Posterior cingulate gyrus (tissue), 11 donors: ENCODE results near the gene RUFY3.
"Not testable (repeated sequence)": the region's sequence is repeated elsewhere in the genome, so short reads cannot be mapped to it uniquely, and the experiment has no call there.

Experiments
- DNase-seq, 10 donors: peaks; one replicate each; pipeline versions ENCODE4 v3.0.0 to v3.0.0-alpha.2; 2020 to 2021; ENCODE audit warnings: mixed read lengths in 3 of 10
- intact Hi-C: fragments of 100-400 bp; cut with DNase I; formaldehyde crosslinking; loops from one replicate; pipeline ENCODE4 v1.15.1; 2023

The RUFY3 gene

GRCh38 chr4:70761276-70761816, 39.6 kb downstream of the RUFY3 start:
- intact Hi-C loops: no loop called here
- no peak for DNase-seq

DNA sequence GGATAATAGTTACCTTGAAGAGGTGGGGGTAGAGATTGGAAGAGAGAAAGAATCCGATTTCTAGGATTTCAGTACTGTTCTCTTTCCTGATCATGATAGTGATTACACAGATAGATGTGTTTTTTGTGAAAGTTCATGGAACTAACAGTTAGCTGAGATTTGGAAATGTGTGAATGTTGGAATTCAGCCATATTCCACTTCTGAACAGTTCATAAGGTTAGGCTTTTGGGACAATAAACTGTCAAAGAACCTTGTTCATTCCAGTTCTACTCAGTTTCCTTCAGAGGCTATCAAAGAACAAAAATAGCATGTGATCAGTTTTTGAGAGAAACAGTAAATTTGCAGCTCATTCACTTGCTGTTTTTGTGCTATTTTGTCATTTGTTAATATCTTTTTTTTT, 43.6 kb downstream of the RUFY3 start:
- intact Hi-C loops: no loop called here
- DNase-seq: no peak

GRCh38 chr4:70768301-70768948, 46.7 kb downstream of the RUFY3 start:
- DNase-seq: no peak
- intact Hi-C loops: no loop called here

GRCh38 chr4:70769396-70769795, 47.6 kb downstream of the RUFY3 start:
- intact Hi-C loops, DNase-seq: not testable (repeated sequence)

DNA sequence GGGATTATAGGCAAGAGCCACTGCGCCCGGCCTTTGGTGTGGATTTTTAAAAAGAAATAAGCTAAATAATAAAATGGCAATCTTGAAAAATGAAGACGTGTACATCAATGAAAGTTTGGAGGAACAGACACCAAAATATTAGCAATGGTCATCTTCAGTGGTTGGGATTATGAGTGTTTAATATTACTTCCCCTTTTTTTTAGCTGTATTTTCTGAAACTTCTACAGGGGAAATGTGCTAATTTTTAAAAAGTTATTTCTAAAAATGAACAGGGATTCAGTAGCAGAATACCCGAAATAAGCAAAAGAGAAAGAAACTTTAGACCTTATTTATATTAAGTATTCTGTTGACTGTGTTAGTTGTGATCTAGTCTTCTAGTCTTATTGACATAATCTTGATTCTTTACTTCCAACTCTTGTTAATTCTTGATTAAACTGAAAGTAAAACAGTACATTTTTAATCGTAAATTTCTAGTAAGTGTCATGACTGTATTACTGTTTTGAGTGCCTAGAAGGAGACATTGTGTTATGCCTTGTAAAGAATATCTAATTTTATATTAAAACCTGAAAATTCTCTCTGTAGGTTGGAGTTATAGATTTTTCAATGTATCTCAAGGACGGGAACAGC, 51.3 kb downstream of the RUFY3 start:
- intact Hi-C loops: no loop called here
- DNase-seq: no peak

DNA sequence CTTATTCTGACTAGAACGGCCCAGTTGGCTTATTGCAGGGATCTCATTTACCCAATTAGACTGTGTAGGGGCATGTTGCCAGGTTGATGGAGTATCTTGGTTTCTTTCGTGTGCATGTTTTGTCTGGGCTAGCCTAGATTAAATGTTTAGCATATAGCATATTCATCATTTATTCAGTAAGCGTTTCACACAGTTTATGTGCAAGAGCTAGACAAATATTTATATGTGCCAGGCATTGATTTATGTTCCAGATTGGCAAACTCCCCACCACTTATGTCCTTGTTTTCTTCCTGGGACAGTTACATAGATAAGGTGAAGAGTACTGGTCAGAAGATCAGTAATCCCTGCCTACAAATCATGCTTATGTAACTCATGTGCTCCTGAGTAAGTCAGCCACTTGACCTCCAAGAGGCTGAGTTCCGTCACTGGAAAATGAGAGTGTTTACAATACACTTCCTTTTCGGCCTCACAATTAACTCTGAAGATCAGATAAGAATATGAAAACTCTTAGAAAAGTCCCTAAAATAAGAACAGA, 57.2 kb downstream of the RUFY3 start:
- no peak for DNase-seq
- intact Hi-C loops: no loop called here

DNA sequence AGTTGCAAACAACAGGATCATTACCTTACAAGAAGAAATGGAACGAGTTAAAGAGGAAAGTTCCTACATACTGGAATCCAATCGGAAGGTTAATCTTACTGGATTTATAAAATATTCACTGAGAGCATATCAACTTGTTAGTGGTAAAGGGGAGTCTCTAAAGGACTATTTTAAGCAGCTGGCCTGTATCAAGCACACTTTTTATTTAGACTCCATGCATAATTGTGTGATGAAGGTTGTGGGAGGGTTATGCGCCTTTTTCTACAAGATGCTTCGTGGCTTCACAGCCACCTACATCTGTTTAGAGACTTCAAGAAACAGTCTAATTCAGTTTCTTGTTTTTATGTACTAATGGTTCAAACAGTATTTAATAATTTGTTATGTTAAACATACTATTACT, 61.3 kb downstream of the RUFY3 start:
- intact Hi-C loops: no loop called here

GRCh38 chr4:70787496-70787895, 65.7 kb downstream of the RUFY3 start:
- no peak for DNase-seq
- intact Hi-C loops: no loop called here

More for the DNA sequence above, 61.3 kb downstream of the RUFY3 start:
- no peak for DNase-seq

GRCh38 chr4:70788733-70789132, 67.0 kb downstream of the RUFY3 start:
- no peak for DNase-seq
- intact Hi-C loops: no loop called here

- intact Hi-C loops: no loop called here
- DNase-seq: no peak
These were observed 71.9 kb downstream of the RUFY3 start for GRCh38 chr4:70793626-70794025.

DNA sequence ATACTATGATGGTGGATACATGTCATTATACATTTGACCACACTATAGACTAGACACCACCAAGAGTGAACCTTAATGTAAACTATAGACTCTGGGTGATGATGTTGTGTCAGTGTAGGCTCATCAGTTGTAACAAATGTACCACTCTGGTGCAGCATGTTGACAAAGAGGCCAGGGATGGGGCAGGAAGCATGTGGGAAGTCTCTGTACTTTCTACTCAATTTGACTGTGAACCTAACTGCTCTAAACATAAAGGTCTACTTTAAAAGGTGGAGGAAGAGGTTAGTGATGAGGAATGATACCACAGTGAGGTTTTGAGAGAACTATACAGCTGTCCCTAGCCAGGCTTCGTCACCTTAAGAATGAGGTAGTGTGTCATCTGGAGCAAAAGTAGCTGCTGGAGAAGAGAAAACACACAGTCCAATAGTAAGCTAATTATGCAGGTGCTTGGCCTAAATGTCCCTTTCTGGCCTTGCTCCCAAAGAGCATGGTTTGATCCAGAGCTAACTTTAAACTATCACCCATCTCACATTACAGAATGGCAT, 79.6 kb downstream of the RUFY3 start:
- DNase-seq: no peak
- intact Hi-C loops: no loop called here

DNA sequence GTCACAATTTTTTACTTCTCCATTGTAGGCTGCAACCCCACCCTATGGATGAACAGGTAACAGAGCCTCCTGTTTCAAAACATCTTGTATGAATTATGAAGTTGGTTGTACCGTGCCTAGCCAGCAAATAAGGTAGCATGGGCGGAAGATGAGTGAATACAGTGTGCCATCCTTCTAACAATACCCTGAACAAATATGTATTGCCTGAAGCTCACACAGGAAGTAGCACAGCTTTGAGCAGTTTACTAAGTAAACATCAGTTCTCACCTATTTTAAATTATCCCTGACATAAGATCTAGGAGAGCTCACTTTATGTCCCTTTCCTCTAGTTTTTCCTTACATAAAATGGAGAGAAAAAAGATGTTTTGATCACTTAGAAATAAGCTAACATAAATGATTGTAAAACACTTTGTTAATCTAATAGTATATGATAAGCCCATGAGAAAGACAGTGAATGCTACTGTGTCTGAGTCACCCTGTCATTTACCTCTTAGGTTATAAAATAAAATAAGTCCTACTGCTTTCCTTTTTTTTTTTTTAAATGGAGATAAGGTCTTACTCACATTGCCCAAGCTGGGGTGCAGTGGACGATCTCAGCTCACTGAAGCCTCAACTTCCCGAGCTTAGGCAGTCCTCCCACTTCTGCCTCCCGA, 81.3 kb downstream of the RUFY3 start:
- intact Hi-C loops: no loop called here
- no peak for DNase-seq

- intact Hi-C loops: no loop called here
- no peak for DNase-seq
These were observed 86.4 kb downstream of the RUFY3 start for GRCh38 chr4:70808151-70808550.

DNA sequence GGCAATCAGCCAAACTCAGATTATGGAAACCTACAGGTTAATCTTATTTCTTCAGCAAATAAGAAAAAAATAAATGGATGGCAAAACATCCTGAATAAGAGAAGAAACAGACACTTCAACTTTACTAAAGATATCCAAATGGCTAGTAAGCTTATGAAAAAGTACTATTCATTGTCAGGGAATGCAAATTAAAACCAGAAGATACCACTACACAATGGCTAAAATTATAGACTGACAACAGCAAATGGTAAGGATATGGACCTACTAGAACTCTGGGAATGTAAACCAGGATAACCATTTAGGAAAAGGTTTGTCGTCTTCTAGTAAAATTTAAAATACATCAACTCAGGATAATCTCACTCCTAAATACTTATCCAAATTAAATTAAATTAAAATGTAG, 93.6 kb downstream of the RUFY3 start:
- intact Hi-C loops: no loop called here
- DNase-seq: no peak

- intact Hi-C loops: no loop called here
- DNase-seq: no peak
These were observed 95.1 kb downstream of the RUFY3 start for GRCh38 chr4:70816894-70817293.

DNA sequence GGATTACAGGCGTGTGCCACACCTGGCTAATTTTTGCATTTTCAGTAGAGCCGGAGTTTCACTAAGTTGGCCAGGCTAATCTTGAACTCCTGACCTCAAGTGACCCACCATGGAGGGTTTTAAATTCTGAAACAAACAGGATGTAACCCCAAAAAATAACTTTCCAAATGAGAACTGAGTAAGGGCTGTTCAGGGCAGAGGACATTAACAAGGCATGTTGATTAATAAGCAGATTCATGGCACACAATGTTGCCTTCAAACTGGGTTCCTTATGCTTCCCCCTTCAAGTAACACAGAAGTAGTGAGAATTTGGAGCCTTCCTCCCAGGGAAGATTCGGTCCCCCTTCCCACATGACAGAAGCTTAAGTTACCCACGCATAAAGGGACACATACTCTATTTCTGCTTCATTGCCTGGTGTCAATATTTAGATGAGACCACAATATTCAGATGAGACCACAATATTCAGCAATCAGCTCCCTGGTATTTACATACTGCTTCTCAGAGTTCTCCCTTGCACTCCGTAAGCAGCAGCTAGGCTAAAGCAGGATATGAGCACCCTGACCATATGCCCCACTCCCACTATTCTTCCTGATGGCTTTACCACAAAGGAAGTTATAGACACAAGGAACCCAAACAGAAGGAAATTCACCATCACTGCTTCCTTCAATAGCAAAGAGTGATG, 96.5 kb downstream of the RUFY3 start:
- no peak for DNase-seq
- intact Hi-C loops: no loop called here

GRCh38 chr4:70818921-70819320, 97.2 kb downstream of the RUFY3 start:
- no peak for DNase-seq
- intact Hi-C loops: no loop called here

DNA sequence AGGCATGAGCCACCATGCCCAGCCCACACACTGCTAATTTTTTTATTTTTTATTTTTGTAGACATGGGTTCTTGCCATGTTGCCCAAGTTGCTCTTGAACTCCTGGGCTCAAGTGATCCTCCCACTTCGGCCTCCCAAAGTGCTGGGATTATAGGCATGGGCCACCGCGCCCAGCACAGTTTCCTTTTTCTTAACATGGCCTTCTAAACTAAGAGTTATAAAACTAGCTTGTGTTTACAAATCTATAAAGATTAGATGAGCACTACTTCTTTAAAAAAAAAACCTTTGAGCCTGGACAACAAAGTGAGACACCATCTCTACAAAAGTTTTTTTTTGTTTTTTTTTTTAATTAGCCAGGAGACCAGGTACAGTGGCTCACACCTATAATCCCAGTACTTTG, 107.3 kb downstream of the RUFY3 start:
- DNase-seq: no peak
- intact Hi-C loops: no loop called here

DNA sequence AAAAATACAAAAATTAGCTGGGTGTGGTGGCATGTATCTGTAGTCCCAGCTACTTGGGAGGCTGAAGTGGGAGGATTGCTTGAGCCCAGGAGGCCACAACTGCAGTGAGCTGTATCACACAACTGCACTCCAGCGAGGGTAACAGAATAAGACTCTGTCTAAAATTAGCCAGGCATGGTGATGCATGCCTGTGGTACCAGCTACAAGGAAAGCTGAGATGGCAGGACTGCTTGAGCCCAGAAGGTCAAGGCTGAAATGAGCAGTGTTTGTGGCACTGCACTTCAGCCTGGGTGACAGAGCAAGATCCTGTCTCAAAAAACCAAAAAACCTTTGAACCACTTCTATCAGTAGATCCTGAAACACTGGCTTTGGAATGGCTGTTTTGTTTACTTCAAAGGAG, 107.7 kb downstream of the RUFY3 start:
- intact Hi-C loops: no loop called here

GRCh38 chr4:70830054-70830453, 108.3 kb downstream of the RUFY3 start:
- intact Hi-C loops: loop anchor here (10.0 kb wide), 1 partner anchor 145 kb away; the partner anchor contains the start of gene UTP3
- DNase-seq: no peak

More for the DNA sequence above, 107.7 kb downstream of the RUFY3 start:
- no peak for DNase-seq
